ENCODE measurements around the gene MEF2A.

- TF ChIP-seq YY1 (IDR thresholded peaks at IDR 0.05; ENCODE audit: extremely low read depth, insufficient replicate concordance, low read depth, low read length) (no peak), POLR2A (IDR thresholded peaks at IDR 0.05; ENCODE audit: borderline replicate concordance, extremely low read depth, insufficient read depth, insufficient read length) (no peak), POLR2AphosphoS5 (IDR thresholded peaks at IDR 0.05; ENCODE audit: low read depth, low read length) (no peak), SRF (IDR thresholded peaks at IDR 0.05; ENCODE audit: low read depth) (no peak), JUND (IDR thresholded peaks at IDR 0.05) (no peak), EZH2 (IDR thresholded peaks at IDR 0.05) (no peak), SIN3A (IDR thresholded peaks at IDR 0.05; ENCODE audit: low read depth) (no peak), EZH2phosphoT487 (IDR thresholded peaks at IDR 0.05; ENCODE audit: borderline replicate concordance) (no peak)
- TF ChIP-seq, protein P1, sequence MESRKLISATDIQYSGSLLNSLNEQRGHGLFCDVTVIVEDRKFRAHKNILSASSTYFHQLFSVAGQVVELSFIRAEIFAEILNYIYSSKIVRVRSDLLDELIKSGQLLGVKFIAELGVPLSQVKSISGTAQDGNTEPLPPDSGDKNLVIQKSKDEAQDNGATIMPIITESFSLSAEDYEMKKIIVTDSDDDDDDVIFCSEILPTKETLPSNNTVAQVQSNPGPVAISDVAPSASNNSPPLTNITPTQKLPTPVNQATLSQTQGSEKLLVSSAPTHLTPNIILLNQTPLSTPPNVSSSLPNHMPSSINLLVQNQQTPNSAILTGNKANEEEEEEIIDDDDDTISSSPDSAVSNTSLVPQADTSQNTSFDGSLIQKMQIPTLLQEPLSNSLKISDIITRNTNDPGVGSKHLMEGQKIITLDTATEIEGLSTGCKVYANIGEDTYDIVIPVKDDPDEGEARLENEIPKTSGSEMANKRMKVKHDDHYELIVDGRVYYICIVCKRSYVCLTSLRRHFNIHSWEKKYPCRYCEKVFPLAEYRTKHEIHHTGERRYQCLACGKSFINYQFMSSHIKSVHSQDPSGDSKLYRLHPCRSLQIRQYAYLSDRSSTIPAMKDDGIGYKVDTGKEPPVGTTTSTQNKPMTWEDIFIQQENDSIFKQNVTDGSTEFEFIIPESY (IDR thresholded peaks at IDR 0.05; ENCODE audit: extremely low read depth, insufficient replicate concordance, low read length): no peak
- TF ChIP-seq, protein P2, sequence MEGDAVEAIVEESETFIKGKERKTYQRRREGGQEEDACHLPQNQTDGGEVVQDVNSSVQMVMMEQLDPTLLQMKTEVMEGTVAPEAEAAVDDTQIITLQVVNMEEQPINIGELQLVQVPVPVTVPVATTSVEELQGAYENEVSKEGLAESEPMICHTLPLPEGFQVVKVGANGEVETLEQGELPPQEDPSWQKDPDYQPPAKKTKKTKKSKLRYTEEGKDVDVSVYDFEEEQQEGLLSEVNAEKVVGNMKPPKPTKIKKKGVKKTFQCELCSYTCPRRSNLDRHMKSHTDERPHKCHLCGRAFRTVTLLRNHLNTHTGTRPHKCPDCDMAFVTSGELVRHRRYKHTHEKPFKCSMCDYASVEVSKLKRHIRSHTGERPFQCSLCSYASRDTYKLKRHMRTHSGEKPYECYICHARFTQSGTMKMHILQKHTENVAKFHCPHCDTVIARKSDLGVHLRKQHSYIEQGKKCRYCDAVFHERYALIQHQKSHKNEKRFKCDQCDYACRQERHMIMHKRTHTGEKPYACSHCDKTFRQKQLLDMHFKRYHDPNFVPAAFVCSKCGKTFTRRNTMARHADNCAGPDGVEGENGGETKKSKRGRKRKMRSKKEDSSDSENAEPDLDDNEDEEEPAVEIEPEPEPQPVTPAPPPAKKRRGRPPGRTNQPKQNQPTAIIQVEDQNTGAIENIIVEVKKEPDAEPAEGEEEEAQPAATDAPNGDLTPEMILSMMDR (IDR thresholded peaks at IDR 0.05 in 2 of 3, conservative IDR thresholded peaks at IDR 0.05 in 1 of 3; ENCODE audit: borderline replicate concordance in 1 of 3, insufficient read depth in 1 of 3, low read depth in 2 of 3, low read length in 2 of 3): no peak
Measured at GRCh38 chr15:99764522-99764921, 198.7 kb downstream of the MEF2A start.
